OCI-M2 (cell line): ENCODE results near the gene VPS50.

ENCODE experiments used
- DNase-seq: peaks from one replicate; lab custom pipeline; 2025; ENCODE audit not compliant: unreplicated experiment; lab: John Stamatoyannopoulos, UW

The VPS50 gene

GRCh38 chr7:93231799-93232672 lies at the start of gene VPS50:
Gene VPS50 (plus strand): TSS chr7:93232366. CDS start chr7:93232468, 102 bp downstream.
- DNase-seq: peak; percentile 51

GRCh38 chr7:93185303-93186027 lies 46.7 kb upstream of the VPS50 start:
- DNase-seq: no peak

GRCh38 chr7:93188870-93189634 lies 43.1 kb upstream of the VPS50 start:
- no peak for DNase-seq

GRCh38 chr7:93194386-93194785 lies 37.8 kb upstream of the VPS50 start:
- DNase-seq: no peak

- no peak for DNase-seq
Observed at GRCh38 chr7:93196336-93196735, 35.8 kb upstream of the VPS50 start.

GRCh38 chr7:93198472-93198871 lies 33.7 kb upstream of the VPS50 start:
- DNase-seq: no peak

GRCh38 chr7:93202594-93203250 lies 29.4 kb upstream of the VPS50 start:
- no peak for DNase-seq

GRCh38 chr7:93203496-93203895 lies 28.7 kb upstream of the VPS50 start:
- DNase-seq: no peak

GRCh38 chr7:93205046-93205445 lies 27.1 kb upstream of the VPS50 start:
- DNase-seq: no peak

- DNase-seq: no peak
Observed at GRCh38 chr7:93211228-93211818, 20.8 kb upstream of the VPS50 start.

- DNase-seq: no peak
Observed at GRCh38 chr7:93212881-93213280, 19.3 kb upstream of the VPS50 start.

- peak; percentile 40 for DNase-seq
Observed at GRCh38 chr7:93218997-93219827, 13.0 kb upstream of the VPS50 start.

GRCh38 chr7:93219868-93220267 lies 12.3 kb upstream of the VPS50 start:
- no peak for DNase-seq

GRCh38 chr7:93226310-93226709 lies 5.9 kb upstream of the VPS50 start, which contains the start of gene HEPACAM2:
Gene HEPACAM2 (minus strand): TSS chr7:93226469.
- no peak for DNase-seq

GRCh38 chr7:93228302-93228701 lies 3.9 kb upstream of the VPS50 start:
- DNase-seq: peak; percentile 26

- DNase-seq: no peak
Observed at GRCh38 chr7:93231259-93231658, 907 bp upstream of the VPS50 start.

- DNase-seq: no peak
Observed at GRCh38 chr7:93232673-93233018, 480 bp downstream of the VPS50 start.

GRCh38 chr7:93235541-93235940 lies 3.4 kb downstream of the VPS50 start:
- DNase-seq: no peak

- DNase-seq: no peak
Observed at GRCh38 chr7:93238131-93238530, 6.0 kb downstream of the VPS50 start.

- DNase-seq: no peak
Observed at GRCh38 chr7:93238748-93239147, 6.6 kb downstream of the VPS50 start.
